NCI-H1092 treated with DMSO at 0.1 percent for 48 hours (cell line): ENCODE results near the gene PABPC4L.
A peak's percentile ranks its signal among the peaks of the same experiment; 100 is the strongest.
"Not testable (repeated sequence)": the region's sequence is repeated elsewhere in the genome, so short reads cannot be mapped to it uniquely, and the experiment has no call there.

Source experiments
- DNase-seq: peaks from one replicate; lab custom pipeline; 2025; lab: John Stamatoyannopoulos, UW

The PABPC4L gene

DNA sequence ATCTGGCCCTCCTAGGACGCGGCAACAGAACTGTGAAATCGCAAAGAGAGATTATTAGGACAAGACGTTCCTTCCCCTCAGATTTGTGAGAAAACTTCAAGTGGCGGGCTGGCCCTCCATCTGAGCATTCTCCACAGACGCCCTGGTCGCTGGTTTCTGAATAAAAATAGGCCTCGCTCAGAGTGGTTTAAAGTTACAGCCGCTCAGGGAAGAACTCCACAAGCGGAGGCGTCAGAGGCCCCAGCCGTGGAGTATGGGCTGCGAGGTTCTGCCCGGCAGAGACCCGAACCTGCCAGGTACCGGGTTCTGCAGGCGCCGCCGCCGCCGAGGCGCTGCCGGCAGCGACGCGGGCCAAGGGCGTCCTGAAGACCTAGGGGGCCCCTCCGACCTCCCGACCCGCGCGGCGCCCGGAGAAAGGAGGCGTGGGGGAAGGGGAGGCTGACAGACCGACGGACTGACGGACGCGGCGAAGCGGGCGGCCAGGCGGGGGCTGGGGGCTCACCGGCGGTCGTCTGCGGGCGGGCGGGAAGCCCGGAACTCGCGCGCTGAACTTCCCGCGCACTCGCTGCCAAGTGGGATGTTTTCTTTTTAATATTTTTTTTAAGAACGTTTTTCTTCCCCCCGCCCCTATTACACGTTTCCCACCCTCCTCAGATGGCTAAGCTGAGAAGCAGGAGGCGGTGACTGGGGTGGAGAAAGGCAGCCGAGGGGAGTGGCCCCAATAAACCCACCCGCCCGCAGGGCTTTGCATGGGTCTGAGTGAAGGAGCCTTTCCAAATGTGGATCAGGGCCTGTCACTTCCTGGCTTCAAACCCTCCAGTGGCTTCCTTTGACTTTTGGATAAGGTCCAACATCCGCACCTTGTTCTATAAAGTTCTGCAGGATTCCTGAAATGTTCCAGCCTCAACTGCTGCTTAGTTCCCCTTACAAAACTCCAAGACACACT is at the start of gene PABPC4L:
Gene PABPC4L, minus strand, starts transcription at position 574 of the 946 bp plus-strand sequence. CDS start 770 bp downstream, outside the sequence.
- DNase-seq, result peak; percentile 43

DNA sequence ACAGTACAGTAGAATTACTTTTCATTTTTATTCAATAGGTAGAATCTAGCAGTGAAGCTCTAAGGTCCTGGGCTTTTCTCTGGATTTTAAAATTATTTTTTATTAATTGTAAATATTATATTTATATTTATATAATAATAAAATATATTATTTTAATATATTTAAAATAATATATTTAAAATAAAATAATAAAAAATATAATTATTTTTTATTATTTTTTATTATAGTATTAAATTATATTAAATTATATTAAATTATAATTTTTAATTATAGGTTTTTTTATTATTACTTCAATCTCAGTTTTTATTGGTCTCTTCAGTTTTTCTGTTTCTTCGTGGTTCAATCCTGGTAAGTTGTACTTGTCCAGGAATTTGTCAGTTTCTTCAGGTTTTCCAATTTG is 49.7 kb upstream of the PABPC4L start:
- no peak for DNase-seq

DNA sequence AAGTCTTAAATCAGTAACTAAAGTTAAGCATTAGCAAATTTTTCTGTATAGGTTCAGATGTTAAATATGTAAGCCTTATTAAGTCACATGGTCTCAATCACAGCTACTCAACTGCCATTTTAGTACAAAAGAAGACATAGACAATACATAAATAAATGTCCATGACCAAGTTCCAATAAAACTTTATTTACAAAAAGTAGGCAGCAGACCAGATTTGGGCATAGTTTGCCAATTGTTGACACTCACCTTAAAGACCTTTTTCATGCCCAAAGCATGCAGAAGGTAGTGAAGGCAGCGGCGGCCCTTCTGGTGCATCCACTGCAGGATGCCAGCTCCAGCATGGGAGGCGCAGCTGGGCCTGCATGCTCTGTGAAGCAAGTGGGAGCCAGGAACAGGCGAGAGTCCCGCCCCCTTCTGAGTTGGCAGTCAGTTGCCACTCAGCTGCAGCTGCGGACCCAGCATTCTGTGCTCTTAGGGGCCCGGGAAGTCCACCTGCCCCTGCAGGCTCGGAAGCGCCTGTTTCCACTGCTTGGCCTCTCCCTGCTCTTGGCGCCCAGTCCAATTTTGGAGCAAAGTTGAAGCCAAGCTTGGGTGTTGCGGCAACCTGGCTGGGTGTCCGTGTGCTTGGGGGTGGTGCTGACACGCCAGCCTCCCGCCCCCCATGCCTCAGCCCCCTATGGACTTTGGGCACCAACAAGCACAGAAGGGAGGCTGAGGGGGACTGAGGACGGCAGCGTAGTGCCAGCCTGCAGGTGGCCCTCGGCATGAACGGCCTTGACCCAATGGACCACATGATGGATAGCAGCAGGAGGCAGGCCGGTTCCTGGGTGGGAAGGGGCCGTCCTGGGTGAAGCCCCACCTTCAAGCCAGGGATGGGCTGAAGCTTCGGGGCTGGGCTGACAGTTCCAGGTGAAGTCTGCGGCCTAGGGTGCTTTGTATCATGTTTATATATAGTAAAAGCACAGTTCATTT is 42.4 kb upstream of the PABPC4L start:
- no peak for DNase-seq

DNA sequence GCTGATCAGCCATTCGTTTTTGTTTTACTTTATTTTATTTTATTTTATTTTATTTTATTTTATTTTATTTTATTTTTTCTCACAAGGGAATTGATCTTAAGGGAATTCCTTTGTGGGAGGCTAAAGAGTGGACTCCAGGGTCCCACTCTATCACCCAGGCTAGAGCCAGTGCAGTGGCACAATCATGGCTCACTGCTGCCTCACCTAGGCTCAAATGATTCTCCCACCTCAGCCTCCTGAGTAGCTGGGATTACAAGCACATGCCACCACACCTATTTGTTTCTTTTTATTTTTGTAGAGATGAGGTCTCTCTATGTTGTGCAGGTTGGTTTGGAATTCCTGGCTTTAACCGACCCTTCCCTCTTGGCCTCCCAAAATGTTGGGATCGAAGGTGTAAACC is 17.5 kb upstream of the PABPC4L start:
- DNase-seq, result no peak

DNA sequence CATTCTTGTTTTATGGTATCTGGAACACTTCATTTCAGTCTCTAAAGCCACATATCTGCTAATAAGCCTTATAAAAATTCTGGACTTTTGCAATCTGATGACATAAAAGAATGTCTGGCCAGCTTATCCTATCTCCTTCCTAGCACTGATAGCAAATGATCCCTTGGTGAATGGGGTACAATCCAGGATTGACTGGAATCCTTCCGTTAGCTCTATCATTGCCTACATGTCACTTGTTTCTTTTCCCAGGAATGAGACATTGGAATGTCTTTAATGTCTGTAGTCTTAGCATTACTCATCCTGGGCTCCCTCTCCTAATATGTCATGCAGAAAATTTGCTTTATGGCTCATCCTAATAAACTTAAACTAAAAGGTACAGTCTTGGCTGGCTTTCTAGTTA is 14.8 kb upstream of the PABPC4L start:
- no peak for DNase-seq

DNA sequence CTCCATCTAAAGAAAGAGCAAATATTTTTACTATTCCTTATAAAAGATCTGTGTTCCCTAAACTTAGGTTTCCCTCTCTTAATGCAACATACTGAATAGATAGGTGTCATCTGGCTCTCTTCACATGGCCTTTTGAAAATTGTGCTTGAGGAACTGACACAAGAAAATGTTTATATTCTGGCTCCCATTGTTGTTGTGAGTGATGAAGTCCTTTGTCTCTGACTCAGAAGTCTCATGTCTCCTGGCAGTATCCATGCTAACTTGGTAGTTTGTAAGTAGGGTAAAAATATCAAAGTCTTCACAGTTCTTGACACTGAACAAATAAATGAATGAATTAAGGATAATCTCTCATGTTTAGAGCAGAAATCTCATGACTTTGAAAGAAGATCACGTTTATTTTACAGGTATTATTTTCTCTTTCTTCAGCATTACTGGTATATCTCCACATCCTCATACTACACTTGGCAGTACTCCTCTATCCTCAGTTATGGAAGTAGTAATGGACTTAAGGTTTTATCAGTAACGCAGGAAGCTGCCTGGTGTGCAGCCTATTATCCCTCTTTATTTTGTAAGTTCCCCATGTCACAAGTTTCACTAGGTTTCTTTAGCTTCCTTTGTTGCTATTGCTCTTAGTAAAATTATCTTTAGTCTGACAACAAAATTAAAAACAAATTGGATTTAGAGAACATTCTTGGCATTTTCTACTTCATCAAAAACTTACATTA is 14.2 kb upstream of the PABPC4L start:
- DNase-seq, result no peak

DNA sequence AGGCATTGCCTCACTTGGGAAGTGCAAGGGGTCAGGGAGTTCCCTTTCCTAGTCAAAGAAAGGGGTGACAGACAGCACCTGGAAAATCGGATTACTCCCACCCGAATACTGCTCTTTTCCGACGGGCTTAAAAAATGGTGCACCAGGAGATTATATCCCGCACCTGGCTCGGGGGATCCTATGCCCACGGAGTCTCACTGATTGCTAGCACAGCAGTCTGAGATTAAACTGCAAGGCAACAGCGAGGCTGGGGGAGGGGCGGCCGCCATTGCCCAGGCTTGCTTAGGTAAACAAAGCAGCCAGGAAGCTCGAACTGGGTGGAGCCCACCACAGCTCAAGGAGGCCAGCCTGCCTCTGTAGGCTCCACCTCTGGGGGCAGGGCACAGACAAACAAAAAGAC is 6.4 kb upstream of the PABPC4L start:
- not testable (repeated sequence) for DNase-seq

DNA sequence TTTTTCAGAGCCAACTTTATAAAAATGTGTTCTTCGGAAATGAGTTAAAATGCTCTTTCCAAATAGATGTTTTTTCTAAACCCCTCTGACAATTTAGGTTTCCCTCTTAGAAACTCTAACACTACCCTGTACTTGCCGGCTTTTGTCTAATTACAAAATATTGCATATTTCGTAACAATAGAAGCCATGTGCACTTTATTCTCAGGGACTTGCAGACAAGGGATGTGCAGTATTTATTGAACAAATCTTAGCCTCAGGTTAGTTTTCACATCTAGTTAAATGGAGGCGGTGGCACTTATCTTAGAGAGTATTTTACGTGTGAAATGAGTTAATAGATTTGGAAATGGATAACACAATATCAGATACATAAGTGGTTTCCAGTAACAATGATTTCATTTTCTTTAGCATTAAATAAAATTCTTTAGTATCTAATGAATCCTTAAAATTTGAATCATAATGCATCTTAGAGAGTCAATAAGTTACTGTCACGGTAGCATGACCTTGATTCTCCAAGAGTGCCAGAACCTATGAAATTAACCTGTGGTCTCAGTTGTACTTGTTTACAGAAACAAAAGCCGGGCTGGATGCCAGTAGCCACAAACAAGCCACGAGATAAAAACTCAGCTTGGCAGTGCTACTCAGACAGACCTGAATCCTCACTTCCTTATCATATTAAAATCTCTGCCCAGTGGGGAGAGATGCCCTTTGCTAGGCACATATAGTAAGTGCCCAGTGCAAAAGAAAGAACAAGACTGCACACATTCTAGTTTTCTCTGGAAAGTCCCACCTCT is 772 bp upstream of the PABPC4L start:
- peak; percentile 19 for DNase-seq

DNA sequence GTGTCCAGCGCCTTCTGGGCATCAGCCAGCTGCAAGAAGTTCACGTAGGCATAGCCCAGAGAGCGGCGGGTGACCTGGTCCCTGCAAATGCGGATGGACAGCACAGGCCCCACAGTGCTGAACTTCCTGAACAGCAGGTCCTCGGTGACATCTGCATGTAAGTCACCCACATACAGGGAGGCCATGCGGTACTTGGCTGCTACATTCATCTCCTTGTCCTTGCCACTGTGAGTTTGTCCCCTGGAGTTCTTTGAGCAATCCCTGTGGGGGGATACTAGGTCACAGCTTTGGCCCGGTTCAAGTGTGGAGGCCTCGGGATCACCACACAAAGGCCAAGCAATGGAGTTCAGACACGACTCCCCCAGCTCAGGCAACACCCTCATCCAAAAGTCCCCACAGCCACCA is 776 bp downstream of the PABPC4L start:
- DNase-seq, result no peak

DNA sequence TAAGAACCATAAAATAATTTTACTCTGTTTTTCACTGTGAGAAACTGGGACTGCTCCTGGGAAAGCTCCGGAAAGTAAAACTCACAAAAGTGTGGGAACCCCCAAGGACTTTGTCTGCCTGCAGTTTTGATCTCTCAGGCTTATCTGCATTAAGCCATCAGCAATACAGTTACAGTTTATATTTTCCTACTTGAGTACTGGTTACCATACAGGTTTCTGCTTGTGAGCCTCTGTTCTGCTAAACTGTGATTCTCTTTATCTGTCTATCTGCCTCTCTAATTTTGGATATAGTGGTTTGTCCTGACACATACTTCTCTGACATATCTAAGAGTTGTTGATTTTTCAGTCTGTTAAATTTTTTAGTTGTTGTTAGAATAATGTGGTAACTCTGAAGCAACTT is 11.6 kb downstream of the PABPC4L start:
- no peak for DNase-seq

DNA sequence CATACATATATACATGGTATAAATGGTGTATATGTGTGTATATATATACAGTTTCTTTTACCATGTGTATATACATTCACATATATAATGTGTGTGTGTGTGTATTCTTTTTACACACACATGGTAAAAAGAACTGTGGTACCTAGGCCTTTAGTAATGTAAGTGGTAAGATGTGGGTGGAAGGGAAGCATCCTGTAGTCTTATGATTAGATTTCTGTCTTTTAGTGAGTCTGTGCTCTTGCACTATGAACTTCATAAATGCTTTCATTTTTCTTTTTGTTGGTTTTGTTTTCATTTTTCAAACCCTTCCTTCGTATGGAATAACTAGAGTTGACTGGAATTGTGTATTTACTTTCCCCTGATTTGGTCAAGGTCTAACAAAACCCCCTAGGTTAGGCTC is 12.1 kb downstream of the PABPC4L start:
- DNase-seq, result no peak

DNA sequence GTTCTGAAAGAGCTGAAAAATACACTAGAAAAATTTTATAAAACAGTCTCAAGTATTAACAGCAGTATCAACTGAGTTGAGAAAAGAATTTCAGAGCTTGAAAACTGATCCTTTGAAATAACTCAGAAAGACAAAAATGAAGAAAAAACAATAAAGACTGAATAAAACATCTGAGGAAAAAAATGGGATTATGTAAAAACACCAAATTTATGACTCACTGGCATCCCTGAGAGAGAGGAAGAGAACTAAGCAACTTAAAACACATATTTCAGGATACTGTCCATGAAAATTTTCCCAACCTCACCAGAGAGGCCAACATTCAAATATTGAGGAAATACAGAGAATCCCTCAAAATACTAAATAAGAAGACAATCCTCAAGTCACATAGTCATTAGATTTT is 22.9 kb downstream of the PABPC4L start:
- no peak for DNase-seq

DNA sequence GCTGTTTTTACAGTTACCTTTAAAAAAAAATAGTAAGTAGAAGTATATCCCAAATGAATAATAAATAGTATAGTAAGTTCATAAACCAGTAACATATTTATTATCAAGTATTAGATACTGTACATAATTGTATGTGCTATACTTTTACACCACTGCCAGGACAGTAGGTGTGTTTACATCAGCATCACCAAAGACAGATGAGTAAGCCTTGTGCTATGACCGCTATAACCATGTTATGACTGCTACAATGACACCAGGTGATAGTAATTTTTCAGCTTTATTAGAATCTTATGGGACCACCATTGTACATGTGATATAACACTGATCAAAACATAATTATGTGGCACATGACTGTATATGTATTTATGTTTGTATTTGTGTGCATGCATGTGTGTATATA is 27.3 kb downstream of the PABPC4L start:
- DNase-seq, result no peak

DNA sequence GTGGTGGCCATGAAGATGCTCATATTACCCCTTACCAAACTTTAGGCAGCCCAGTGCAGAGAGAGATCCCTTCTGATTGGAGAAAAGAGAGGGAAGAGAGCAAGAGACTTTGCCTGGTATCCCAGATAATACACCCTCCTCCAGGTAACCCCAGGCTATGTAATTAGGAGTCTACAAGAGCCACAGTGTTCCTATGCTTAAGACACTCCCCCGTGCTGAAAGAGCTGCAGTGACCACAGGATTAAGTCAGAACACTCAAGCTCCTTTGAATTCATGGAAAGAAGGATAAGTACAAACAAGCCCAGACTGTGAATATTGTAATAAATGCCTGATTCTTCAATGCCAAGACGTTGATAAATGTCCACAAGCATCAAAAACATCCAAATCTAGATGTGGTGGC is 41.4 kb downstream of the PABPC4L start:
- DNase-seq, result no peak

DNA sequence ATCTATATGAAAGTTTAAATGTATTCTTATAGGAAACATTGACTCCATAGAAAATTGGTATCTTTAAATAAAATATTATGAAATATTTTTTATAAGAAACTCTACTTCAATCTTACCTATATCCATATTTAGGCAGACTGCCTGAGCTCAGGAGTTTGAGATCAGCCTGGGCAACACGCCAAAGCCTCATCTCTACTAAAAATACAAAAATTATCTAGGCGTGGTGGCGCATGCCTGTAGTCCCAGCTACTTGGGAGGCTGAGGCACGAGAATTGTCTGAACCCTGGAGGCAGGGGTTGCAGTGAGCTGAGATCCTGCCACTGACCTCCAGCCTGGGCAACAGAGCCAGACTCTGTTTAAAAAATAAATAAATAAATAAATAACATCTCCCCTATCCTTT is 47.5 kb downstream of the PABPC4L start:
- no peak for DNase-seq

DNA sequence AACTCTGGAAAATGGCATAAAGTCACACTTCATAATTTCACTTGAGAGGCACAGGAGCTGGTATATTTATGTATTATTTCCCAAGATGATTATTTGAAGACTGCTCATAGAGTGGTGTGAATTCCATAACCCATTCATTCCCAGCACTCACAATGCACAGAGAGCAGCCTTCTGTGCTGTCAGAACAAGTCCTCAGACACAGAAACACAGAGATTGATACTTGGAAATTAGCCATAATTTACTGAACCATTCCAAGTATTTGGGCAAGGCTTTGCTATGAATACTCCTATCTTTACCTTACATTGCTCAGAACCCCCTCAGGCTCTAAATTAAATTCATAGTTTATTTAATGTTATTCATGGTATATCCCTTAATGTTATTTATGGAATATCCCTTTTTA is 53.6 kb downstream of the PABPC4L start:
- no peak for DNase-seq
